GM12874 (cell line): ENCODE measurements around the gene CNTNAP2.

Experiments used
- CTCF ChIP-seq: IDR thresholded peaks from 2 replicates; pipeline ENCODE4 v1.5.1; 2011; ENCODE audit warnings: low read depth, mild to moderate bottlenecking, control low read depth, low read length, moderate library complexity; ENCODE audit not compliant: insufficient read depth

Gene CNTNAP2

DNA sequence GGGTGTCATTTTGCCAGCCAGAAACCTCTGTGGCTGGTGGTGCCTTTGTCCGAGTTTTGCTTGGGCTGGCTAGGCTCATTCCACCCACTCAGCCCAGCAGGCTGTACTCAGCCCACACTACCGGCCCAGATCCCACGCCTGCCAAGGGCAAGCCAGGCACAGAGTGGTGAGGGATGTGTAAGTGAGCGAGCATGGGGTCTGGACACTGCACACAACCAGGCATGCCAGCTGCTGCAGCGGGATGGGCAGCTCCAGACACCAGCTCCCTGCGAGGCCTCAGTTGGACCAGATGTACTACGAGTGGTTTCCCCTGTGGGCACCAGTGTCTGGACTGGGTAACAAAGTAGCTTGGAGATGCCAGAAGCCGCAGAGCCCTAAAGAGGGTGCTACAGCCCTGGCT is 2339.8 kb downstream of the CNTNAP2 start:
- TF ChIP-seq CTCF: no peak

DNA sequence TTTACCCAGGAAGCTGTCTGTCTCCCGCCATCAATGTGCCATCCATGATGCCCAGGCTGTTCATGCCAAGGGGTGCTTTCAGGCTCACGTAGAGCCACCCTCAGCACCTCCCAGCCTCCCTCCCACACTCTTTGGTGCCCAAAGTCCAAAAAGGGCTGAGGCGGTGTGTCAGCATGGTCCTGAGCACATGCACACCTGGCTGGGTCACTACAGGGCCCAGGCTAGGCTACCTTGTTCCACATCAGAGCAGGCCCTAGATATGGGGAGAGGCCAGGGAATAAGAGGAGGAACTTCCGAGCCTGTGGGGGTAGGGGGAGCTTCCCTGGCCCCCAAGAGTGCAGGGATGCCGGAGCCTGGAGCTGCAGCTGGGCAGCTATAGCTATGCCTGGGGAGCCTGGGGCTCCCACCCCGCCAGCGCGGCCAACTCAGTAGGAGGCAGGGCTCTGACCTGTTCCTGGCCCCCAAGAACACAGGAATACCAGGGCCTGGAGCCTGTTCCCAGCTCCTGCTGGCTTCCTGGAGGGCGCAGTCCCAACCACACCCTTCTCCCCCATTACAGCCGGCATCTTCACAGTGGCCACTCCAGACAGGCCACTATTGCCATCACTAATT is 2340.8 kb downstream of the CNTNAP2 start:
- no peak for TF ChIP-seq CTCF

- no peak for TF ChIP-seq CTCF
These were observed 2341.7 kb downstream of the CNTNAP2 start for GRCh38 chr7:148458263-148458662.

DNA sequence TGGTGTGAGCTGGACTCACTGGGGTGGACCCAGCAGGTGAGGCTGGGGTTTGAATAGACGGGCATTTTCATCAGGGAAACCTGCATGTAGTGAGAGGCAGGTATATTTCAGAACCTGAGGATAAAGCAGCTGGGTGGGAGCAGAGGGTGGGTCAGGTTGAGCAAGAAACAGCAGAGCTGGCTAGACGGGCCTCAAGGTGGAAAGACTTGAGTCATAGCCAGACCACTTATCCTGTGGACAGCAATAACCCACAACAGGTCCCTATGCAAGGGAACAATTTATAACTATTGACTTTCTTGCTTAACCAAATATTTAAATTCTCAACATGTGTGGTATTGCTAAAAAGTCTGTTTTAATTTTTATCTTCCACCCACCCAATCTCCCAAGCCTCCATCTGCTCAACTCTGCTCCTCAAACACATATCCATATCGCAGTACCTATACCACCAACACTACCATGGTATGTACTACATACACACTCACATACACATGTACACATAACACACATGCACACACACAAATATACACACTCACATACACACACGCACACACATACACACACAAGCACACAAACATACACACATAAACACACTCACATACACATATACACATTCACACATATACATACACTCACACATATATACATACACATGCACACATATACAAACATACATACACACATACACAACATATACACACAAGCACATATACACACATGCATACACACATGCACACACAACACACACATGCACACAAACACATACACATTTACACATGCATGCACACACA is 2345.0 kb downstream of the CNTNAP2 start:
- no peak for TF ChIP-seq CTCF

DNA sequence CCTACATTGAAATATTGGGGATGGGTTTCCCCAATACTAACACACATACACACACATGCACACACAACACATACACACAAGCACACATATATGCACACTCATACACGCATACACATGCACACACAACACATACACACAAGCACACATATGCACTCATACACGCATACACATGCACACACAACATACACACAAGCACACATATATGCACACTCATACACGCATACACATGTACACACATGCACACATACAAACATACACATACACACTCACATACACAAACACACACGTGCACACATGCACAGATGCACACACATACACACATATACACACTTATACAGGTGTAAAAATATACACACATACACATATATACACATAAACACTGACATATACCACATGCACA is 2346.6 kb downstream of the CNTNAP2 start:
- TF ChIP-seq CTCF: no peak

DNA sequence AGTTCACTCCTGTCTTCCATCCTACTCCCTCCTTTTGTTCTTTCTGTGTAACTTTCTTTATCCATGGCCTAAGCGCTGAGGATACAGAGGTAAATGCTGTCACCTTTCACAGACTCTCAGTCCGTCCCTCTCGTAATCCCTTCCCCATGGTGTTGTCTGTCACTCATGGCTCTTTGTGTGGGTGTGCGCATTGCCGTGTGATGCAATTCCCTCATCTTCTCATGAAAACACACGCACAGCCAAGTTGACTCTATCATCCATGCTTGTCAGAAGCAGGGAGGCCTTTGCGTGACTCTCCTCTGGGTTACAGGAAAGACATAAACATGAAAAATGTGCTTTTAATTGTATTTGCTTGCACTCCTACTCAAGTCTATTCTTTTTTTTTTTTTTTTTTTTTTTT is 2348.3 kb downstream of the CNTNAP2 start:
- no peak for TF ChIP-seq CTCF

DNA sequence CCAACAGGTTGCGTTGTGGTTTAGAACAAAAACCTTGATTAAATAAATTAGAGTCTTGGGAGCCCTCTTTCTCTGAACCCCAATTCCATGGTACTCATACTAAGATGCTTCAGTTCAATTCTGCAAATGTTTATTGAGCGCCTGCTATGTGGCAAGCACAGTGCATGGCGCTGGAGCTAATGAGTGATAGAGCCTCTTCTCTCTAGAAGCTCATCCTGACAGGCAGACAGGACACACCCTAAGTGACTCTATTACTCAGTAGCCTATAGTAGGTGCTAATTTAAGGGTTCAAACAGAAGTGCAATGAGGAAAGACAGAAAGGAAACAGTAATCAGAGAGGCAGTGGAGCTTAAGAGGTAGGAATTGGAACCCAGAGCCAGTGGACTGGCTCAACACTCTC is 2349.5 kb downstream of the CNTNAP2 start:
- no peak for TF ChIP-seq CTCF
